ENCODE data around the gene SLC9A9. TPM values are rescaled to one million over a fixed set of nuclear protein-coding genes. Genes with fewer than 3 reads are reported as not detected.

The SLC9A9 gene
- polyA plus RNA-seq, 1 of the 3 experiments (the other 2 are of a cell fraction): 0.05 TPM

DNA sequence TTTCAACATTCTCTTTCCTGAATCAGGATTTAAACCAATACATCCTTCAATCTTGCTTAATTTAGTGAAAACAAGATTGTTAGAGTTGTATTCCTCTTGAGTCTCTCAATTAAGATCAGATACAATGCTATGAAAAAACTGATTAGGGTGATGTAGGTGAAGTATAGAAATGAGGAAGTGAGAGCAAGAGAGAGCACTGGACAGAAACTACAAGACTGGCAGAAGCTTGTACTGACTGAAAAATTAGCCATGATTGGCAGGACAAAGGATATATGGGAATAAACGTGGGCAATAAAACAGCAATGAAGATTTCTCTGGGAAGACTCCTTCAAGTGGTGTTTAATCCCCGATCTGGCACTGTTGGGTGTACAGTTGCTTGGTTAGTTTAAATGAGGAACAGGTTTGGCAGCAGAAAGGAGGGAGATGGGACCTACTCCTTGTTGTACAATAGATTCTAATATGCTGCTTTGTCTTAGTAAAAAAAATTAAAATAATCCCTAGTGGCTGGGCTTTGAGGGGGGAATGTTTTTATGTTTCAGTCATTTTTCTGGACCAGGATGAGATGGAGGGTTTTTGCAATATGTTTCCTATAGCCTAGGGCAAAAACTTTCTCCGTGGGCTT is 252.7 kb downstream of the SLC9A9 start (continued):
- TF ChIP-seq, protein P1, sequence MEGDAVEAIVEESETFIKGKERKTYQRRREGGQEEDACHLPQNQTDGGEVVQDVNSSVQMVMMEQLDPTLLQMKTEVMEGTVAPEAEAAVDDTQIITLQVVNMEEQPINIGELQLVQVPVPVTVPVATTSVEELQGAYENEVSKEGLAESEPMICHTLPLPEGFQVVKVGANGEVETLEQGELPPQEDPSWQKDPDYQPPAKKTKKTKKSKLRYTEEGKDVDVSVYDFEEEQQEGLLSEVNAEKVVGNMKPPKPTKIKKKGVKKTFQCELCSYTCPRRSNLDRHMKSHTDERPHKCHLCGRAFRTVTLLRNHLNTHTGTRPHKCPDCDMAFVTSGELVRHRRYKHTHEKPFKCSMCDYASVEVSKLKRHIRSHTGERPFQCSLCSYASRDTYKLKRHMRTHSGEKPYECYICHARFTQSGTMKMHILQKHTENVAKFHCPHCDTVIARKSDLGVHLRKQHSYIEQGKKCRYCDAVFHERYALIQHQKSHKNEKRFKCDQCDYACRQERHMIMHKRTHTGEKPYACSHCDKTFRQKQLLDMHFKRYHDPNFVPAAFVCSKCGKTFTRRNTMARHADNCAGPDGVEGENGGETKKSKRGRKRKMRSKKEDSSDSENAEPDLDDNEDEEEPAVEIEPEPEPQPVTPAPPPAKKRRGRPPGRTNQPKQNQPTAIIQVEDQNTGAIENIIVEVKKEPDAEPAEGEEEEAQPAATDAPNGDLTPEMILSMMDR (IDR thresholded peaks at IDR 0.05): no peak

DNA sequence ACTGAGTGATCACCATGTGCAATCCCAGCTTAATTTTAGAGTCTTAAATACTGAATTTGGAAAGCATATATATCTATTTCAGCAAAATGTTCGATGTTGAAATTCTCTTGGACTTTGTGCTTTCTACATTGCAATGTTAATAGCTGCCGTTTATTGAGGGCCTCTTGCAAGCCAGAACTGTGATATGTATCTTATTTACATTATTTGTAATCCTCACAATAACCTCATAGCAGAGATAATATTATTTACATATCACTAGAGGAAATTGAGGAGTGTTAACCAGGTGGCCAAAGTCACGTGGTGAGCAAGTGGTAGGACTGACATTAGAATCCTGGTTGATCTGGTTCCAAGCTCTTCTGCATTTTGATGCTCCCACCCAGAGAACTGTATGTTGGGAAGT is 254.1 kb downstream of the SLC9A9 start:
- H3K9ac ChIP-seq: no peak overlapping the region
- WGBS (ENCODE audit: low lambda C conversion rate): 1% methylated on average over 3 of the region's 3 CpGs
- H3K9me2 ChIP-seq: no peaks in the 10 kb centered on the region
- H3K79me2 ChIP-seq (ENCODE audit: insufficient read depth): no peaks in the 10 kb centered on the region
- TF ChIP-seq FOXJ3 (CRISPR knock-in tag; IDR thresholded peaks at IDR 0.05) (no peak), NFIC (IDR thresholded peaks at IDR 0.05; ENCODE audit: borderline replicate concordance) (no peak), SIN3A (IDR thresholded peaks at IDR 0.05; ENCODE audit: borderline replicate concordance, low read depth, low read length) (no peak), RXRA (IDR thresholded peaks at IDR 0.05; ENCODE audit: borderline replicate concordance, low read depth) (no peak), EZH2phosphoT487 (IDR thresholded peaks at IDR 0.05; ENCODE audit: borderline replicate concordance, low read depth) (no peak), YY1 (IDR thresholded peaks at IDR 0.05; ENCODE audit: low read depth) (no peak), FOXM1 (IDR thresholded peaks at IDR 0.05; ENCODE audit: low read depth) (no peak), GATA2 (CRISPR knock-in tag; IDR thresholded peaks at IDR 0.05) (no peak), RAD21 (IDR thresholded peaks at IDR 0.05; ENCODE audit: low read length) (no peak)
- H3K9me3 ChIP-seq: no peaks in the 10 kb centered on the region
- no peak overlapping the region for H2AFZ ChIP-seq (ENCODE audit: low read depth)
- H4K20me1 ChIP-seq (ENCODE audit: insufficient read depth): no peaks in the 10 kb centered on the region
- H3K36me3 ChIP-seq (replicated peaks in 1 of 2; ENCODE audit: control insufficient read depth in 1 of 2, insufficient read depth in 2 of 2, low read length in 1 of 2): no peaks in the 10 kb centered on the region
- no peaks in the 10 kb centered on the region for H3F3A ChIP-seq (replicated peaks; ENCODE audit: insufficient read depth)
- DNase-seq: no peak
- POLR2A ChIA-PET: no interaction called here
- CTCF ChIA-PET: no interaction called here
- H3K27me3 ChIP-seq (ENCODE audit: insufficient read depth): peaks cover 4% of the 10 kb centered on the region; the same call in 1 of the 2 replicates
- H3K27ac ChIP-seq (ENCODE audit: low read depth in 2 of 2, low read length in 1 of 2): no peak overlapping the region
- H3K4me2 ChIP-seq: no peak overlapping the region
- no peaks in the 10 kb centered on the region for H3K4me1 ChIP-seq (ENCODE audit: control insufficient read depth in 1 of 2, insufficient read depth in 2 of 2, low read depth in 1 of 2, low read length in 1 of 2)
- H3K4me3 ChIP-seq (ENCODE audit: low read depth in 2 of 2, low read length in 1 of 2): no peak overlapping the region

DNA sequence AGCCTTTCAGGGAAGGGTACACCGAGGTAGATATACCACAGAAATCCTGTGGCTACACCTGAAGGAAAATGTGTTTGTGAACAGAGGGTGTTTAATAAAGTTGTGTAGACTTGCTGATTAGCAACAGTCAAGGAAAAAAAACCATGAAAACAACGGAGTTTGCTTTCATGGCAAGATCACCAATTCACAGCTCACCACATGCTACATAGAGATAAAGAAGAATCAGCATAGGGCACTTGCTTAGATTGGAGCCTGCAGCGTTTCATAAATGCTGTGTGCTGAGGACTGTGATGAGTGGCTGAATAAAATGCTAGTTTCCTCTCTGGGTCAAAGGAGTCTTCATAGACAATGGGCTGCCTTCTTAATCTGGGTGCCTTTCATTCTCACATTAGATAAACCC is 257.6 kb downstream of the SLC9A9 start:
- TF ChIP-seq, protein P2, sequence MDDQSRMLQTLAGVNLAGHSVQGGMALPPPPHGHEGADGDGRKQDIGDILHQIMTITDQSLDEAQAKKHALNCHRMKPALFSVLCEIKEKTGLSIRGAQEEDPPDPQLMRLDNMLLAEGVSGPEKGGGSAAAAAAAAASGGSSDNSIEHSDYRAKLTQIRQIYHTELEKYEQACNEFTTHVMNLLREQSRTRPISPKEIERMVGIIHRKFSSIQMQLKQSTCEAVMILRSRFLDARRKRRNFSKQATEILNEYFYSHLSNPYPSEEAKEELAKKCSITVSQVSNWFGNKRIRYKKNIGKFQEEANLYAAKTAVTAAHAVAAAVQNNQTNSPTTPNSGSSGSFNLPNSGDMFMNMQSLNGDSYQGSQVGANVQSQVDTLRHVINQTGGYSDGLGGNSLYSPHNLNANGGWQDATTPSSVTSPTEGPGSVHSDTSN (IDR thresholded peaks at IDR 0.05): no peak
- no peak for TF ChIP-seq SMC3 (IDR thresholded peaks at IDR 0.05; ENCODE audit: low read depth, low read length)
- no peaks in the 10 kb centered on the region for H3K9me2 ChIP-seq
- H3K36me3 ChIP-seq (replicated peaks in 1 of 2; ENCODE audit: control insufficient read depth in 1 of 2, insufficient read depth in 2 of 2, low read length in 1 of 2): no peaks in the 10 kb centered on the region
- no peak overlapping the region for H3K4me3 ChIP-seq (ENCODE audit: low read depth in 2 of 2, low read length in 1 of 2)
- no peaks in the 10 kb centered on the region for H3F3A ChIP-seq (replicated peaks; ENCODE audit: insufficient read depth)
- H2AFZ ChIP-seq (ENCODE audit: low read depth): no peak overlapping the region
- no peaks in the 10 kb centered on the region for H4K20me1 ChIP-seq (ENCODE audit: insufficient read depth)
- POLR2A ChIA-PET: no interaction called here
- H3K9ac ChIP-seq: no peak overlapping the region
- no peak overlapping the region for H3K27ac ChIP-seq (ENCODE audit: low read depth in 2 of 2, low read length in 1 of 2)
- no peak for DNase-seq
- CTCF ChIA-PET: no interaction called here
- no peaks in the 10 kb centered on the region for H3K9me3 ChIP-seq
- no peaks in the 10 kb centered on the region for H3K79me2 ChIP-seq (ENCODE audit: insufficient read depth)
- 2% methylated on average over 3 of the region's 3 CpGs for WGBS (ENCODE audit: low lambda C conversion rate)
- H3K4me2 ChIP-seq: no peak overlapping the region
- peaks cover 10% of the 10 kb centered on the region for H3K27me3 ChIP-seq (ENCODE audit: insufficient read depth)
- H3K4me1 ChIP-seq (ENCODE audit: control insufficient read depth in 1 of 2, insufficient read depth in 2 of 2, low read depth in 1 of 2, low read length in 1 of 2): no peaks in the 10 kb centered on the region

Measured in SK-N-SH (cell line).